Stimulated activated CD4-positive, alpha-beta T cell treated with anti-CD3 and anti-CD28 coated beads, Interleukin-2, amount 100 ng/mL, for 4 hours (primary cell): ENCODE measurements around the gene CACNA1C.

Experiments
- DNase-seq: peaks from one replicate; pipeline ENCODE4 v3.0.0-alpha.2; 2020; ENCODE audit warnings: low read depth

The CACNA1C gene

GRCh38 chr12:2628401-2628800, 575.6 kb downstream of the CACNA1C start:
- DNase-seq = no peak

GRCh38 chr12:2629051-2629450, 576.3 kb downstream of the CACNA1C start:
- DNase-seq = no peak

GRCh38 chr12:2631653-2632350, 579.0 kb downstream of the CACNA1C start:
- DNase-seq = no peak

GRCh38 chr12:2633176-2633824, 580.5 kb downstream of the CACNA1C start:
- DNase-seq = no peak

GRCh38 chr12:2633825-2634200, 581.0 kb downstream of the CACNA1C start:
- DNase-seq = no peak

- DNase-seq = no peak
These were observed 581.7 kb downstream of the CACNA1C start for GRCh38 chr12:2634471-2634870.

GRCh38 chr12:2636741-2637340, 584.1 kb downstream of the CACNA1C start:
- no peak for DNase-seq

- DNase-seq = no peak
These were observed 584.6 kb downstream of the CACNA1C start for GRCh38 chr12:2637371-2637770.

GRCh38 chr12:2638273-2639019, 585.7 kb downstream of the CACNA1C start:
- no peak for DNase-seq

GRCh38 chr12:2639020-2639298, 586.2 kb downstream of the CACNA1C start:
- DNase-seq = no peak

GRCh38 chr12:2640281-2640680, 587.5 kb downstream of the CACNA1C start:
- no peak for DNase-seq

- no peak for DNase-seq
These were observed 587.9 kb downstream of the CACNA1C start for GRCh38 chr12:2640709-2641108.

GRCh38 chr12:2641207-2641606, 588.4 kb downstream of the CACNA1C start:
- no peak for DNase-seq

- DNase-seq = no peak
These were observed 589.0 kb downstream of the CACNA1C start for GRCh38 chr12:2641761-2642160.

GRCh38 chr12:2642176-2642892, 589.5 kb downstream of the CACNA1C start:
- DNase-seq = no peak

- DNase-seq = no peak
These were observed 590.2 kb downstream of the CACNA1C start for GRCh38 chr12:2642896-2643425.

- DNase-seq = no peak
These were observed 590.9 kb downstream of the CACNA1C start for GRCh38 chr12:2643576-2644135.

GRCh38 chr12:2644683-2645405, 592.1 kb downstream of the CACNA1C start:
- no peak for DNase-seq

GRCh38 chr12:2645460-2645859, 592.7 kb downstream of the CACNA1C start:
- no peak for DNase-seq

GRCh38 chr12:2646341-2646740, 593.6 kb downstream of the CACNA1C start:
- DNase-seq = no peak

- no peak for DNase-seq
These were observed 594.4 kb downstream of the CACNA1C start for GRCh38 chr12:2647186-2647585.
